Posterior vena cava (tissue), 2 donors: ENCODE measurements around the gene FAM107B. TPM values are rescaled to one million over a fixed set of nuclear protein-coding genes. Genes with fewer than 3 reads are reported as not detected.

Experiments used
- DNase-seq: peaks from one replicate; pipeline ENCODE4 v3.0.0-alpha.2; 2020; ENCODE audit warnings: low spot score
- intact Hi-C, 2 donors: fragments of 100-400 bp; cut with DNase I; formaldehyde crosslinking; loops; one replicate each; pipeline versions ENCODE4 v1.14.1 to v1.14.2; 2022 to 2023
- total RNA-seq, 2 donors: library from RNA; stranded (reverse); fragmentation: NEBNext Ultra II Directional; extraction: Animal tissue kit (Norgen Biotek cat#: 25700); gene quantifications; one replicate each; pipeline ENCODE4 v1.2.1, GENCODE V29; 2021
- donor health status: DM: yes; HTN: yes; CAD: no.
- donor health status: DM: yes; HTN: yes; CAD: no.

FAM107B gene
- total RNA-seq, 2 donors from 2014 or later, result 23.2 to 28.4 TPM

DNA sequence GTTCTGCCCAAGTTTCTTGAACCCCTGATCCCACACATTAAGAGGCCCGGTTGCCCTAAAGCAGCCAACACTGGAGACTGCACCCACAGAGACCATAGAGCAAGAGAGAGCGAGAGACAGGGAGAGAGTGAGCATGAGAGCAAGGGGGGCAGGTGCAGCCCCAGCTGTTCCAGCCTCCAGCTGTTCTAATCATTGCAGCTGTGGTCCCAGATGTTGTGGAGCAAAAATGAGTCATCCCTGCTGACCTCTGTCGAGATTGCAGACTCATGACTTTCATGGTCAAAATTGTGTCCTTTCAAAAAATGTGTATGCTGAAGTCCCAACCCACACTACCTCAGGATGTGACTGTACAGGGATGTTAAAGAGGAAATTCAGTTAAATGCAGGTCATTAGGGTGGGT lies 300.0 kb downstream of the FAM107B start:
- intact Hi-C loops, result loop anchor here in 1 of 2 donors (5.0 kb wide), 1 partner anchor 277 kb away; no protein-coding TSS in a partner anchor
- no peak for DNase-seq

DNA sequence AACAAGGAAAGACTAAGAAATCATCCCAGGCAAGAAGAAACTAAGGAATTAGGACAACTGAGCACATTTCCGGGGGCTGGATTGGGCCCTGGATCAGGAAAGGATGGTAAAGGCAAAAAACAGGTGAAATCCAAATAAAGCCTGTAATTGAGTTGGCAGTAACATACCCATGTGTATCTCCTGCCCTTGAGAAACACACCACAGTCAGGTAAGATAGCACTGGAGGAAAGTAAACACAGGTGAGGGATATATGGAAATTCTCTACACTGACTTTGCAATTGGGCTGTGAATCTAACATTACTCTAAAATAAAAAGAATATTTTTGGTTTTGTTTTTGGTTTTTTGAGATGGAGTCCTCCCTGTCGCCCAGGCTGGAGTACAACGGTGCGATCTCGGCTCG lies 303.8 kb downstream of the FAM107B start:
- intact Hi-C loops, result no loop called here
- no peak for DNase-seq

DNA sequence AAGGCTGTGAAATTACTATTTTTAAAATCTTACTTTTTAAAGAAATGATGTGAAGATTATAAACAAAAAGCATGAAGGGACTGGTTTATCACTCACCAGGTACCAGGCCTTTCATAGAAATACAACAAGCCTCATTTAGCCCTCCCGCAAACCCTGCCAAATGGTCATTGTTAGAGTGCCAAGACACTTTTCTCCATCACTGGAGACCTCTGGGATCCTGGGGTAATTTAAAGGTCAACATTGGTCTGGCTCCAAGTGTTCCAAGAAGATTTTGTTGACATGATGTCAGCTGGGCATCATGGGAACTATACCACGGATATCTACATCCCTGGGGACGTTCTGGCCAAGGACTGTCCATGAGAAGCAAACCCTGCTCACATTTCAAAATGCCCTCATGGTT lies 306.0 kb downstream of the FAM107B start:
- intact Hi-C loops, result loop anchor here in 1 of 2 donors (1.0 kb wide), 1 partner anchor 59 kb away; no protein-coding TSS in a partner anchor
- DNase-seq, result no peak

Other genes starting within 250 kb of the FAM107B start
- 1 to 10 TPM in 1 of 2 donors, under 1 TPM in 1; 0.95 to 1.8 TPM for gene CDNF, start 63.1 kb upstream of the FAM107B start, total RNA-seq
- gene HSPA14, start 63.4 kb upstream of the FAM107B start, total RNA-seq, result 10 to 100 TPM in 1 of 2 donors, 1 to 10 TPM in 1; 9.9 to 13.9 TPM
- 1 to 10 TPM; 5.9 to 8.8 TPM for gene MSANTD7, start 63.4 kb upstream of the FAM107B start, total RNA-seq
- gene SUV39H2, start 104.0 kb upstream of the FAM107B start, total RNA-seq, result 1 to 10 TPM; 7.5 to 9.3 TPM
- gene DCLRE1C, start 179.2 kb upstream of the FAM107B start, total RNA-seq, result 10 to 100 TPM in 1 of 2 donors, 1 to 10 TPM in 1; 8.7 to 12.0 TPM
- gene MEIG1, start 184.5 kb upstream of the FAM107B start, total RNA-seq, result not detected